NCI-H2029 (cell line): ENCODE data around the gene KLF13.
A peak's percentile ranks its signal among the peaks of the same experiment; 100 is the strongest.

ENCODE experiments used
- DNase-seq: peaks from one replicate; lab custom pipeline; 2025; lab: John Stamatoyannopoulos, UW

Gene KLF13

DNA sequence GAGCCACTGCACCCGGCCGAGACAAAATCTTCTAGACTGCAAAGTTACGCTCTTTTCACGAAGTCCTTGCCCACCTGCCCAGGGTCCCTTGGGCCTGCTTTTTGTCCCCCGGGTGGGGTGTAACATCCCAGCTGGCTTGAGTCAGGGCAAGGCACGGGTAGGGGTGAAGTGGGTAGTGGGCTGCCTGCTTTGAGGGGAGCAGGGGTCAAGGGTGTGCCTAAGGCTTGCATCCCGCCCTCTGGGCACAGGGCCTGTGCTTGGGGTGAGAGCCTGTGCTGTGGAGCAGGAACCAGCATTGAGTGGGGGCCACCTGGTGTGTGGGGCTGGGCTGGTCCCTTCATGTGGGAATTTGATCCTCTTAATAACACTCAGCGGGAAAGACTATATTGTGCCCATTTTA, 74.6 kb downstream of the KLF13 start:
- no peak for DNase-seq

DNA sequence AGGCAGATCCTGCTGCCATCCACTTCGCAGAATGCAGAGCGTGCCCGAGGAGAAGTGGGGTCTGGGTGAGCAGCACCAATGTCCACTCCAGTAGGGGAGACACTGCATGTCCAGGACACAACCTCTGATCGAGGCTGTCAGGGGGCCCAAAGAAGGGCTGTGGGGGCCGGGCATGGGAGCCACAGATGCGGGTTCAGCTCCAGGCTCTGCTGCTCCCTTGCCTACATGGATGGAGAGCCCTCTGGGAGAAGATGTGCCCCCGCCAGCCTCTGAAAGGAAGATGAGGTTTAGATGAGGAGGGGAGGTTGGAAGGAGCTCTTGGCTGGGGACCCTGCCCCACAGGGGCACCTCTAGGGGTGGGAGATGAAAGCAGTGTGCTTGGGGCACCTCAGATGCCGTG, 75.4 kb downstream of the KLF13 start:
- no peak for DNase-seq

DNA sequence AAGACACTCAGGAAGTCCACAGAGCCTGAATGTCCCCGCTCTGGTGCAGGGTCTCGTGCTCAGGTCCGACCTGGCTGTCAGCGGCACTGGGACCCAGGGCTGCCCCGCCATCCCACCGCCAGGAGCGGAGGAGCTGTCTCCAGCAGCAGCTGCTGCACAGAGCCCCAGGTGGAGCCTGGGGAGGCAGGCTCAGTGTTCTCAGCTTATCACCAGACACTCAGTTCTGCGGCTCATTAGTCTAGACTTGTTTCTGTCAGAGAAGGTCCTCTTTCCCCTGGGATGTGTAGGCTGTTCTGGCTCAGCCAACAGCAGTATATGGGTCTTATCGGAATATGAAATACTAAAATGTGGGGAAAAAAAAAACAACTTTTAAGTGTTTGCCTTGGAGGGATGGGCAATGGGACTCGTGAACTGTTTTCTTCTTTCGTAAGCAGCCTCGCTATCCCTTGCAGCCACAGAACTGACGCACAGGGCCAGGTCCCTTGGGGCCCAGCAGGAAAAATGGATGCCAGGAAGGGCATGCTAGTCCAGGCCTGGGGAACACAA, 75.9 kb downstream of the KLF13 start:
- no peak for DNase-seq

GRCh38 chr15:31403096-31403495, 76.5 kb downstream of the KLF13 start:
- no peak for DNase-seq

DNA sequence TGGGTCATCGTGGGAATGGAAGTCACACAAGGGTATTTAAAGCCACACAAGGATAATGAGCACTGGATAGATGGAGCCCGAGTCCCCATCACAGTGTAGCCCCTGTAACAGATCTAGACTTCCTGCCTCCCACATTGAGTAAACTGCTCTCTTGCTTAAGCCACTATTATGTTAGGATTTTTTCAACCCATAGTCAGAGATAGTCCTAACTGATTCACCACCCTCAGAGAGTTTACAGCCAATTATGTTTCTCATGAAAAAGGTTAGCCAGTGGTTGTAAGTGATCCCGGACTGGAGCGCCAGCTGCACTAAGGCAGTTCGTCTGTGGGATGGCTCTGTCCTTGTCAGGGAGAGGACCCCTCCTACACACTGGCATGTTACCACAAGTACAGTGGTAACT, 77.0 kb downstream of the KLF13 start:
- no peak for DNase-seq

DNA sequence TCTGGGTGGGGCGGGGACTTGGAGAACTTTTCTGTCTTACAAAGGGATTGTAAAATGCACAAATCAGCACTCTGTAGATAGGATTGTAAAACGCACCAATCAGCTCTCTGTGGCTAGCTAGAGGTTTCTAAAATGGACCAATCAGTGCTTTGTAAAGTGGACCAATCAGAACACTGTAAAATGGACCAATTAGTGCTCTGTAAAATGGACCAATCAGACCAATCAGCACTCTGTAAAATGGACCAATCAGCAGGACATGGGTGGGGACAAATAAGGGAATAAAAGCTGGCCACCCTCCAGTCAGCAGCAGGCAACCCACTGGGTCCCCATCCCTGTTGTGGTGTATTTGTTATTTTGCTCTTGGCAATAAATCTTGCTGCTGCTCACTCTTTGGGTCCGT, 77.7 kb downstream of the KLF13 start:
- DNase-seq: no peak

DNA sequence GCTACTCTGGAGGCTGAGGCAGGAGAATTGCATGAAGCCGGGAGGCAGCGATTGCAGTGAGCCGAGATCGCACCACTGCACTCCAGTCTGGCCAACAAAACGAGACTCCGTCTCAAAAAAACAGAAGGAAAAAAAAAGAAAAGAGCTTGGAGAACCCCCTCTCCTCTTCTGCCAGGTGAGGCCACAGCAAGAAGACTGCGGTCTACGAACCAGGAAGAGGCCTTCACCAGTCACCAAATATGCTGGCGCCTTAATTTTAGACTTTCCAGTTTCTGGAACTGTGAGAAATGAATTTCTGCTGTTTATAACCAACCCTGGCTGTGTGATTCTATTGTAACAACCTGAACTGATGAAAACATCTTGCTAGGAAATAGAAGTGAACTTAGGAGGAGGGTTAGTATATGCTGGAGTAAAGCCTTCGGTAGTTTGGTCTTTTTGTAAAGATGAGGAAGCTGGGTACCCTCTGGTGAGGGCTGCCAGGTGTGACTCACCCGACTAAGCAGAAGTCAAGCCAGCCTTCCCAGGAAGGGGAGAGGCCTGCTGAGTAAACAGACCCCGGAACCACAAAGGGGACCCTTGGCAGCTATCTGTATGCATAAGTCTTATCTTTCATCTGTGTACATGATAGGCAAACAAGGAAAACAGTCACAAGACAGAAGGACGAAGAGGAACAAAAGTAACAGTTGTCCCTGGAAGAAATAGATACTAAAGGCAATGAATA, 78.7 kb downstream of the KLF13 start:
- DNase-seq: peak; percentile 4

DNA sequence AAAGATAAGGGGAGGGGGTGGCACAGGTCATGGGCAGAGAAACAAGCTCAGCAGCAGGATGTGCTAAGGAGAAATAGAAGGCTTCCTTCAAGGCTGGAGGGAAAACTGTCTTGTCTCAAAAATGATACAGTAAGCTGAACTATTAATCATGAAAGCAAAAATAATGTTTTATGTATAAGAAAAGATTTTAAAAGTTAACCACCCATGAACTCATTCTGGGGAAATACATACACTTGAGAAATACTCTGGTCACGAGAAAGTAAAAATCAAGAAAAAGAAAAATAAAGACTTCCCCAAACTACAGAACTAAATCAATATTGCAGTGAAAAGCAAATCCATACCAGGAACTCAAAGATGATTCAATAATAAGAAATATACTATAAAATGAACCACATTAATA, 80.7 kb downstream of the KLF13 start:
- no peak for DNase-seq

GRCh38 chr15:31407851-31408250, 81.2 kb downstream of the KLF13 start:
- no peak for DNase-seq

- DNase-seq: no peak
Observed at GRCh38 chr15:31408724-31409123, 82.1 kb downstream of the KLF13 start.

- DNase-seq: no peak
Observed at GRCh38 chr15:31409171-31409570, 82.5 kb downstream of the KLF13 start.

DNA sequence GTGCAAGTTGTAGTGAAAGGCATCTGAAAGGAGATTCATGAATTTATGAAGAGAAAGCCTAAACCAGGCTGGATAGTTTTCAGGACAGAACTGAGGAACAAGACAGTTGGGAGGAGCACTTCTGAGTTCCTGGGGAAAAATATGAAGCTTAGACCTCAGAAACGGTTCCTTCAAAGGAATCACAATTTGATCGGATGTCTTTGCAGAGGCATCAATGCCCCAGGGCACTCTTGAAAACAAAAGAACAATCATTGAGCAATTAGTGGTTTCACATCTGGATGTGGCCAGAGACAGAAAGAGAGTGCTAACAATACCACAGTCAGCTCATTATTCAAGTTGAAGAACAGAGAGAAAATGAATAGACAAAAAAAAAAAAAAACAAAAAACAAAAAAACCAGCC, 86.2 kb downstream of the KLF13 start:
- DNase-seq: no peak

DNA sequence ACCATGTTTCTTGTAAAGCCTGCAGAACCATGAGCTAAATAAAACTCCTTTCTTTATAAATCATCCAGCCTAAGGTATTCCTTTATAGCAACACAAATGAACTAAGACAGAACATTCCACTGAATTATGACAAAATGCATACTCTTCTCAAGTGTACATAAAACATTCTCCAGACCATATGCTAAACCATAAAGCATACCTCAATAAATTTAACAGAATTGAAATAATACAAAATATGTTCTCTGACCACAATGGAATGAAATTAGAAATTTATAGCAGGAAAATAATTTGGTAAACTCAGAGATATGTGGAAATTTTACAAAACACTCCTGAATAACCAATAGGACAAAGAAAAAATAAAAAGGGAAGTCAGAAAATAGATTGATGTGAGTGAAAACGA, 88.6 kb downstream of the KLF13 start:
- DNase-seq: no peak

GRCh38 chr15:31419820-31420219, 93.2 kb downstream of the KLF13 start:
- no peak for DNase-seq

DNA sequence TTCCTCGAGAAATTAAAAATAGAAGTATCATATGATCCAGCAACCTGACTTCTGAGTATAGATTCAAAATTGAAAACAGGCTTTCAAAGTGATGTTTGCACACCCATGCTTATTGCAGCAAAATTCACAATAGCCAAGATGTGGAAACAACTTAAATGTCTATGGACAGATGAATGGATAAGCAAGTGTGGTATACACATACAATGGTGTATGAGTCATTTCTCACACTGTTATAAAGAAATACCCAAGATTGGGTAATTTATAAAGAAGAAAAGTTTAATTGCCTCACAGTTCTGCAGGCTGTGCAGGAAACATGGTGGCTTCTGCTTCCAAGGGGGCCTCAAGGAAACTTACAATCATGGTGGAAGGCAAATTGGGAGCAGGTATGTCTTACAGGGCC, 100.8 kb downstream of the KLF13 start:
- no peak for DNase-seq
